Upper lobe of left lung (tissue), 6 donors: Measurements from ENCODE around the gene LRTM1. TPM values are rescaled to one million over a fixed set of nuclear protein-coding genes. Genes with fewer than 3 reads are reported as not detected.

Experiments
- ATAC-seq, 2 donors: fragments of 200-7000 bp; cut with Tn5 transposase; one replicate each; pipeline ENCODE4 v1.9.1; 2022; ENCODE audit warnings: mild to moderate bottlenecking in 2 of 2, moderate library complexity in 2 of 2; ENCODE audit not compliant: low FRiP score in 2 of 2
- DNase-seq, 2 donors: peaks; one replicate each; pipeline ENCODE4 v3.0.0-alpha.2; 2019 to 2020
- H3K27ac ChIP-seq, 4 donors: fragments of 200-600 bp; sonication (generic); one replicate each; pipeline ENCODE4 v1.5.1; 2016 to 2019
- H3K27me3 ChIP-seq, 4 donors: fragments of 200-600 bp; sonication (generic); one replicate each; pipeline ENCODE4 v1.5.1; 2017 to 2019
- H3K36me3 ChIP-seq, 4 donors: fragments of 200-600 bp; sonication (generic); one replicate each; pipeline ENCODE4 v1.5.1; 2016 to 2019
- H3K4me1 ChIP-seq, 4 donors: fragments of 200-600 bp; sonication (generic); one replicate each; pipeline ENCODE4 v1.5.1; 2018 to 2019
- H3K4me3 ChIP-seq, 4 donors: fragments of 200-600 bp; sonication (generic); one replicate each; pipeline ENCODE4 v1.5.1; 2017 to 2019; ENCODE audit warnings: mild to moderate bottlenecking in 2 of 4, moderate library complexity in 1 of 4
- H3K9me3 ChIP-seq, 4 donors: fragments of 200-600 bp; sonication (generic); one replicate each; pipeline ENCODE4 v1.5.1; 2018 to 2019
- CTCF ChIP-seq, 6 experiments: fragments of 450-650 bp in 4 of 6; fragments of 200-600 bp in 2 of 6; sonication (generic) in 2 of 6; IDR thresholded peaks; one replicate each; pipeline ENCODE4 v1.5.1; 2016 to 2019; ENCODE audit warnings: antibody characterized with exemption in 6 of 6
- EP300 ChIP-seq, 4 donors: sonication (generic); formaldehyde crosslinking; IDR thresholded peaks; one replicate each; pipeline ENCODE4 v1.5.1; 2017; ENCODE audit warnings: antibody characterized with exemption in 4 of 4, control low read depth in 2 of 4
- POLR2A ChIP-seq, 4 donors: fragments of 450-650 bp; IDR thresholded peaks; one replicate each; pipeline ENCODE4 v1.5.1; 2016 to 2017; ENCODE audit warnings: antibody characterized with exemption in 4 of 4, mild to moderate bottlenecking in 2 of 4
- POLR2AphosphoS5 ChIP-seq, 2 donors: sonication (generic); formaldehyde crosslinking; IDR thresholded peaks; one replicate each; pipeline ENCODE4 v1.5.1; 2017; ENCODE audit warnings: antibody characterized with exemption in 2 of 2
- WGBS, 2 donors: methylation state at CpG; one replicate each; pipeline ENCODE4 v1.1.5; 2017 to 2018; 5-methylcytosine and 5-hydroxymethylcytosine counted together
- total RNA-seq, 6 donors: library from RNA; depleted of rRNA in 4 of 6; stranded (reverse); fragments of >200 nt in 4 of 6; gene quantifications; one replicate each; pipeline versions ENCODE4 v1.1.0 to v1.2.1, GENCODE V29; 2016 to 2021
- donor health status: DM: no; HTN: no; CAD: no; lungs with moderate emphysema.
- donor health status: DM: no; HTN: yes; CAD: no; lungs with severe emphysema.

Gene LRTM1
- total RNA-seq, 6 donors from 2014 or later, result not detected

- WGBS, 2 donors, result 67 to 69% methylated on average over 4 of the region's 4 CpGs
- no peak for DNase-seq
- Histone ChIP-seq H3K4me1 (no peaks in the 10 kb centered on the region), H3K36me3 (no peaks in the 10 kb centered on the region), H3K9me3 (no peaks in the 10 kb centered on the region), H3K27ac (no peak overlapping the region), H3K27me3 (no peaks in the 10 kb centered on the region), H3K4me3 (no peak overlapping the region)
- no peak for ATAC-seq
- TF ChIP-seq POLR2A (IDR thresholded peaks at IDR 0.05) (no peak), CTCF (IDR thresholded peaks at IDR 0.05) (no peak), EP300 (IDR thresholded peaks at IDR 0.05) (no peak), POLR2AphosphoS5 (IDR thresholded peaks at IDR 0.05) (no peak)
Measured at GRCh38 chr3:54963641-54964040, 35.8 kb upstream of the LRTM1 start.

GRCh38 chr3:54962200-54962599 lies 34.3 kb upstream of the LRTM1 start:
- Histone ChIP-seq H3K36me3 (no peaks in the 10 kb centered on the region), H3K27me3 (no peaks in the 10 kb centered on the region), H3K4me1 (no peaks in the 10 kb centered on the region), H3K27ac (no peak overlapping the region), H3K4me3 (no peak overlapping the region), H3K9me3 (no peaks in the 10 kb centered on the region)
- WGBS, 2 donors, result 84 to 88% methylated on average over 2 of the region's 2 CpGs
- DNase-seq (no peak), ATAC-seq (no peak)
- TF ChIP-seq POLR2A (IDR thresholded peaks at IDR 0.05) (no peak), EP300 (IDR thresholded peaks at IDR 0.05) (no peak)

GRCh38 chr3:54960701-54961100 lies 32.8 kb upstream of the LRTM1 start:
- no peaks in the 10 kb centered on the region for H3K36me3 ChIP-seq
- H3K27ac ChIP-seq, result no peak overlapping the region
- H3K4me3 ChIP-seq, result no peak overlapping the region
- no peak for DNase-seq
- no peaks in the 10 kb centered on the region for H3K9me3 ChIP-seq
- H3K4me1 ChIP-seq, result no peaks in the 10 kb centered on the region
- WGBS, 2 donors, result 62 to 67% methylated on average over 4 of the region's 4 CpGs
- no peak for ATAC-seq
- no peaks in the 10 kb centered on the region for H3K27me3 ChIP-seq
- TF ChIP-seq POLR2A (IDR thresholded peaks at IDR 0.05), result no peak
- TF ChIP-seq POLR2AphosphoS5 (IDR thresholded peaks at IDR 0.05), result no peak
- TF ChIP-seq EP300 (IDR thresholded peaks at IDR 0.05), result no peak
- TF ChIP-seq CTCF (IDR thresholded peaks at IDR 0.05), result no peak

- H3K4me1 ChIP-seq, result no peaks in the 10 kb centered on the region
- DNase-seq (no peak), ATAC-seq (no peak)
- H3K27ac ChIP-seq, result no peak overlapping the region
- no peaks in the 10 kb centered on the region for H3K36me3 ChIP-seq
- H3K27me3 ChIP-seq, result no peaks in the 10 kb centered on the region
- TF ChIP-seq CTCF (IDR thresholded peaks at IDR 0.05) (no peak), POLR2A (IDR thresholded peaks at IDR 0.05) (no peak), EP300 (IDR thresholded peaks at IDR 0.05) (no peak), POLR2AphosphoS5 (IDR thresholded peaks at IDR 0.05) (no peak)
- no peak overlapping the region for H3K4me3 ChIP-seq
- H3K9me3 ChIP-seq, result no peaks in the 10 kb centered on the region
- WGBS, 2 donors, result 77 to 92% methylated on average over 1 of the region's 1 CpG
Measured at GRCh38 chr3:54960082-54960481, 32.2 kb upstream of the LRTM1 start.

GRCh38 chr3:54957711-54958110 lies 29.9 kb upstream of the LRTM1 start:
- DNase-seq, result no peak
- H3K27ac ChIP-seq, result no peak overlapping the region
- no peaks in the 10 kb centered on the region for H3K36me3 ChIP-seq
- no peak for ATAC-seq
- H3K9me3 ChIP-seq, result no peaks in the 10 kb centered on the region
- WGBS, 2 donors, result 87 to 90% methylated on average over 4 of the region's 4 CpGs
- no peaks in the 10 kb centered on the region for H3K4me1 ChIP-seq
- TF ChIP-seq EP300 (IDR thresholded peaks at IDR 0.05) (no peak), POLR2A (IDR thresholded peaks at IDR 0.05) (no peak), CTCF (IDR thresholded peaks at IDR 0.05) (no peak), POLR2AphosphoS5 (IDR thresholded peaks at IDR 0.05) (no peak)
- no peak overlapping the region for H3K4me3 ChIP-seq
- no peaks in the 10 kb centered on the region for H3K27me3 ChIP-seq
